Central memory CD8-positive, alpha-beta T cell (primary cell): ENCODE data around the gene PRSS38.
"Not testable (repeated sequence)": the region's sequence is repeated elsewhere in the genome, so short reads cannot be mapped to it uniquely, and the experiment has no call there.

ENCODE experiments used
- ATAC-seq: fragments of 150-1000 bp; cut with Tn5 transposase; replicated peaks from 2 replicates; pipeline ENCODE4 v1.10.0; 2022; ENCODE audit warnings: mild to moderate bottlenecking, moderate FRiP score, moderate number of reproducible peaks; ENCODE audit not compliant: poor library complexity, severe bottlenecking; ENCODE audit errors: extremely low read depth
- DNase-seq, 2 donors: peaks; one replicate each; pipeline ENCODE4 v3.0.0; 2021; ENCODE audit warnings: low spot score in 2 of 2
- H3K27ac Mint-ChIP-seq: one replicate; pipeline ENCODE4 v1.8.0; 2022; ENCODE audit warnings: low read depth, mild to moderate bottlenecking, moderate library complexity, mixed read lengths
- H3K27me3 Mint-ChIP-seq: one replicate; pipeline ENCODE4 v1.8.0; 2022; ENCODE audit warnings: mixed read lengths
- H3K36me3 Mint-ChIP-seq: one replicate; pipeline ENCODE4 v1.8.0; 2022; ENCODE audit warnings: mild to moderate bottlenecking, moderate library complexity, mixed read lengths; ENCODE audit not compliant: insufficient read depth
- H3K4me1 Mint-ChIP-seq: one replicate; pipeline ENCODE4 v1.8.0; 2022; ENCODE audit warnings: mixed read lengths
- H3K4me3 Mint-ChIP-seq: one replicate; pipeline ENCODE4 v1.8.0; 2022; ENCODE audit warnings: mild to moderate bottlenecking, moderate library complexity, mixed read lengths
- H3K9me3 Mint-ChIP-seq: one replicate; pipeline ENCODE4 v1.8.0; 2022; ENCODE audit warnings: mixed read lengths

Gene PRSS38

GRCh38 chr1:227846265-227846858, 30.9 kb downstream of the PRSS38 start:
- no peak for DNase-seq

DNA sequence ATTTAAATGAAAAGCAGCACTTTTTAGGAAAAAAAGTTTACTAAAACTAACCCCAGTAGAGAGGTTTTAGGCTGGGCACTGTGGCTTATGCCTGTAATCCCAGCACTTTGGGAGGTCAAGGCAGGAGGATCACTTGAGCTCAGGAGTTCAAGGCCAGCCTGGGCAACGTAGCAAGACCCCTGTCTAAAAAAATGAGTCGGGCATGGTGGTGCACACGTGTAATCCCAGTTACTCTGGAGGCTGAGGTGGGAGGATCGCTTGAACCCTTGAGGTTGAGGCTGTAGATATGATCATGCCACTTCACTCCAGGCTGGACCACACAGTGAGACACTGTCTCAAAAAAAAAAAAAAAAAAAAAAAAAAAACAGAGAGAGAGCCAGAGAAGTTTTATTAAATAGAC, 31.6 kb downstream of the PRSS38 start:
- not testable (repeated sequence) for H3K4me3 Mint-ChIP-seq, H3K36me3 Mint-ChIP-seq, ATAC-seq, H3K4me1 Mint-ChIP-seq, DNase-seq, H3K27me3 Mint-ChIP-seq, H3K27ac Mint-ChIP-seq
- H3K9me3 Mint-ChIP-seq: peaks cover 12% of the 10 kb centered on the region

More at GRCh38 chr1:227846265-227846858, 30.9 kb downstream of the PRSS38 start:
- H3K9me3 Mint-ChIP-seq: peaks cover 12% of the 10 kb centered on the region
- H3K27me3 Mint-ChIP-seq: no peaks in the 10 kb centered on the region
- peaks cover 2% of the 10 kb centered on the region for H3K36me3 Mint-ChIP-seq
- no peak overlapping the region for H3K4me3 Mint-ChIP-seq
- H3K27ac Mint-ChIP-seq: no peak overlapping the region
- no peak for ATAC-seq
- no peaks in the 10 kb centered on the region for H3K4me1 Mint-ChIP-seq

GRCh38 chr1:227848430-227848932, 33.0 kb downstream of the PRSS38 start:
- DNase-seq: no peak
- Mint-ChIP-seq H3K36me3 (peaks cover 2% of the 10 kb centered on the region), H3K27me3 (peaks cover 16% of the 10 kb centered on the region), H3K4me3 (no peak overlapping the region), H3K27ac (no peak overlapping the region), H3K9me3 (peaks cover 12% of the 10 kb centered on the region), H3K4me1 (no peaks in the 10 kb centered on the region)
- no peak for ATAC-seq

DNA sequence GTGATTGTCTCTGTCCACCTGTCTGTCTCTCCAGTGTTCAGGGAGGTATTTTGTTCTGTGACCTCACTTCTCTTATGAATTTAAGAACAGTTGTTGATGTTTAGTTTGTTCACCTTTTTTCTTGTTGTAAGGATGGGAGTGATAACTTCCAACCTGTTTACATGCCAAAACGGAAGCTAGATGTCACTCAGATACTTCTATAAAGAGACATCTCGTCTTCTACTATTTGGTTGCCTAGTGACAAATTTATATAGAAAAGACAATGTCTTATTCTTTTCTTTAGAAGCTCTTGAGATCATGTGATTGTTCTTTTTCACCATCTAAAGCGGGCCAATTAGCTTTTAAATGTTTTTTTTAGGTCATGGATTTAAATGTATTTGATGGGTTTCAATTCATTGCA, 33.8 kb downstream of the PRSS38 start:
- no peaks in the 10 kb centered on the region for H3K4me1 Mint-ChIP-seq
- no peak overlapping the region for H3K4me3 Mint-ChIP-seq
- ATAC-seq: no peak
- H3K36me3 Mint-ChIP-seq: peaks cover 1% of the 10 kb centered on the region
- H3K9me3 Mint-ChIP-seq: peaks cover 12% of the 10 kb centered on the region
- DNase-seq: no peak
- H3K27me3 Mint-ChIP-seq: peaks cover 24% of the 10 kb centered on the region
- H3K27ac Mint-ChIP-seq: no peak overlapping the region

- no peak for DNase-seq
- Mint-ChIP-seq H3K36me3 (no peaks in the 10 kb centered on the region), H3K27ac (no peak overlapping the region), H3K27me3 (peaks cover 24% of the 10 kb centered on the region), H3K9me3 (no peaks in the 10 kb centered on the region), H3K4me1 (no peaks in the 10 kb centered on the region), H3K4me3 (no peak overlapping the region)
- ATAC-seq: no peak
Observed at GRCh38 chr1:227854189-227854588, 38.7 kb downstream of the PRSS38 start.

- Mint-ChIP-seq H3K36me3 (no peaks in the 10 kb centered on the region), H3K9me3 (no peaks in the 10 kb centered on the region), H3K4me1 (peaks cover 6% of the 10 kb centered on the region), H3K27ac (no peak overlapping the region), H3K4me3 (no peak overlapping the region), H3K27me3 (peaks cover 24% of the 10 kb centered on the region)
- DNase-seq: no peak
- ATAC-seq: no peak
Observed at GRCh38 chr1:227855687-227856086, 40.2 kb downstream of the PRSS38 start.

DNA sequence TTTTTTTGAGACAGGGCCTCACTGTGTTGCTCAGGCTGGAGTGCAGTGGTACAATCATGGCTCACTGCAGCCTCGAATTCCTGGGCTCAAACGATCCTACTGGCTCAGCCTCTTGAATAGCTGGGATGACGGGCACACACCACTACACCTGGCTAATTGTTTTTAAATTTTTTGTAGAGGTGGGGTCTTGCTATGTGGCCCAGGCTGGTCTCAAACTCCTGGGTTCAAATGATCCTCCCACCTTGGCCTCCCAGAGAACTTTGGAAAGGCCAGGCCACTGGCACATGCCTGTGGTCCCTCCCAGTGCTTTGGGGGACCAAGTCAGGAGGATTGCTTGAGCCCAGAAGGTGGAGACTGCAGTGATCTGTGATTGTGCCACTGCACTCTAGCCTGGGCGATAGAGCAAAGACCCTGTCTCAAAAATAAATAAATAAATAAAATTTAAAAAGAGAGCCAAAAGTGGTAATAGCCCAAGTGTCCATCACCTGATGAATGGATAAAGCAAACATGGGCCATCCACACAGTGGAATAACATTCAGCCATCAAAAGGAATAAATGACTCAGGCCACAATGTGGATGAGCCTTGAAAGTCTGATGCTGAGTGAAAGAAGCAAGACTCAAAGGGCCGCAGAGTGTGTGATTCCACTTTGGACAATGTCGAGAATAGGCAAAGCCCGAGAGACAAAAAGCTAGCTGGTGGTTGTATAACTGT, 40.8 kb downstream of the PRSS38 start:
- ATAC-seq: no peak

GRCh38 chr1:227864882-227865281, 49.4 kb downstream of the PRSS38 start:
- peaks cover 15% of the 10 kb centered on the region for H3K4me1 Mint-ChIP-seq
- no peaks in the 10 kb centered on the region for H3K36me3 Mint-ChIP-seq
- H3K27me3 Mint-ChIP-seq: no peaks in the 10 kb centered on the region
- no peak for ATAC-seq
- no peak overlapping the region for H3K4me3 Mint-ChIP-seq
- DNase-seq: no peak
- H3K27ac Mint-ChIP-seq: no peak overlapping the region
- H3K9me3 Mint-ChIP-seq: peaks cover 6% of the 10 kb centered on the region

More for the DNA sequence above, 40.8 kb downstream of the PRSS38 start:
- H3K27me3 Mint-ChIP-seq: peaks cover 24% of the 10 kb centered on the region
- H3K9me3 Mint-ChIP-seq: no peaks in the 10 kb centered on the region
- DNase-seq: no peak
- peaks cover 6% of the 10 kb centered on the region for H3K4me1 Mint-ChIP-seq
- H3K36me3 Mint-ChIP-seq: no peaks in the 10 kb centered on the region
- H3K27ac Mint-ChIP-seq: no peak overlapping the region
- no peak overlapping the region for H3K4me3 Mint-ChIP-seq

- peaks cover 15% of the 10 kb centered on the region for H3K27me3 Mint-ChIP-seq
- H3K36me3 Mint-ChIP-seq: no peaks in the 10 kb centered on the region
- ATAC-seq (no peak), DNase-seq (no peak)
- H3K4me1 Mint-ChIP-seq: peaks cover 21% of the 10 kb centered on the region
- H3K9me3 Mint-ChIP-seq: peaks cover 5% of the 10 kb centered on the region
- H3K27ac Mint-ChIP-seq: no peak overlapping the region
- H3K4me3 Mint-ChIP-seq: peak overlapping the region; percentile 45
Observed at GRCh38 chr1:227869279-227869842, 53.9 kb downstream of the PRSS38 start.

GRCh38 chr1:227869851-227870305, 54.4 kb downstream of the PRSS38 start:
- peak overlapping the region; percentile 45 for H3K4me3 Mint-ChIP-seq
- H3K27ac Mint-ChIP-seq: no peak overlapping the region
- ATAC-seq: peak; percentile 40
- peaks cover 21% of the 10 kb centered on the region for H3K4me1 Mint-ChIP-seq
- no peak for DNase-seq
- H3K27me3 Mint-ChIP-seq: peaks cover 21% of the 10 kb centered on the region
- no peaks in the 10 kb centered on the region for H3K9me3 Mint-ChIP-seq
- H3K36me3 Mint-ChIP-seq: no peaks in the 10 kb centered on the region

DNA sequence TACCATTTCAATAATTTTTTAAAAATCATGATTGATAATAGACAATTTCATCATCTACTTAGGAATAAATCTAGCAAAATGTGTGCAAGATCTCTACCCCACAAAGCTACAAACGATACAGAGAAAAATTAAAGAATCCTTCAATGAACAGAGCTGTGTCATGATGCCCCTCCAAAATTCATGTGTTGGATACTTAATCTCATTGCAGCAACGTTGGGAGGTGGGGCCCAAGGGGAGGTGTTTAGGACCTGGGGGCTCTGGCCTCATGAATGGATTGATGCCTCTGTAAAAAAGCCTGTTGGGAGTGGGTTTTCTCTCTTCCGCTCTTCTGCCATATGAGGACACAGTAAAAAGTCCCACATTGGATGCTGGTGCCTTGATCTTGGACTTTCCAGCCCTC, 54.9 kb downstream of the PRSS38 start:
- H3K27me3 Mint-ChIP-seq: peaks cover 25% of the 10 kb centered on the region
- H3K4me1 Mint-ChIP-seq: peaks cover 21% of the 10 kb centered on the region
- no peak overlapping the region for H3K27ac Mint-ChIP-seq
- no peaks in the 10 kb centered on the region for H3K9me3 Mint-ChIP-seq
- peak overlapping the region; percentile 45 for H3K4me3 Mint-ChIP-seq
- DNase-seq: no peak
- no peaks in the 10 kb centered on the region for H3K36me3 Mint-ChIP-seq
- no peak for ATAC-seq

DNA sequence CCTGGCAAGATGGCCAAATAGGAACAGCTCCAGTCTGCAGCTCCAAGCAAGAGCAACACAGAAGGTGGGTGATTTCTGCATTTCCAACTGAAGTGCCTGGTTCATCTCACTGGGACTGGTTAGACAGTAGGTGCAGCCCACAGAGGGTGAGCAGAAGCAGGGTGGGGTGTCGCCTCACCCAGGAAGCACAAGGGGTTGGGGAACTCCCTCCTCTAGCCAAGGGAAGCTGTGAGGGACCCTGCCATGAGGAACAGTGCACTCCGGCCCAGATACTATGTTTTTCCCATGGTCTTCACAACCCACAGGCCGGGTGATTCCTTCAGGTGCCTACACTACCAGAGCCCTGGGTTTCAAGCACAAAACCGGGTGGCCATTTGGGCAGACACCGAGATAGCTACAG, 56.4 kb downstream of the PRSS38 start:
- not testable (repeated sequence) for ATAC-seq, H3K4me3 Mint-ChIP-seq, H3K9me3 Mint-ChIP-seq, H3K27ac Mint-ChIP-seq, H3K36me3 Mint-ChIP-seq, DNase-seq
- Mint-ChIP-seq H3K4me1 (peaks cover 21% of the 10 kb centered on the region), H3K27me3 (peaks cover 27% of the 10 kb centered on the region)

DNA sequence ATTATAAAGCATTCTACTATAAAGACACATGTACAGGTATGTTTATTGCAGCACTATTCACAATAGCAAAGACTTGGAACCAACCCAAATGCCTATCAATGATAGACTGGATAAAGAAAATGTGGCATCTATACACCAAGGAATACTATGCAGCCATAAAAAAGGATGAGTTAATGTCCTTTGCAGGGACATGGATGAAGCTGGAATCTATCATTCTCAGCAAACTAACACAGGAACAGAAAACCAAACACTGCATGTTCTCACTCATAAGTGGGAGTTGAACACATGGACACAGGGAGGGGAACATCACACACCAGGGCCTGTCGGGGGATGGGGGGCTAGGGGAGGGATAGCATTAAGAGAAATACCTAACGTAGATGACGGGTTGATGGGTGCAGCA, 62.3 kb downstream of the PRSS38 start:
- H3K9me3 Mint-ChIP-seq, DNase-seq: not testable (repeated sequence)

More for the DNA sequence above, 62.3 kb downstream of the PRSS38 start:
- H3K4me1 Mint-ChIP-seq, H3K27ac Mint-ChIP-seq, H3K4me3 Mint-ChIP-seq, ATAC-seq, H3K36me3 Mint-ChIP-seq: not testable (repeated sequence)
- peaks cover 27% of the 10 kb centered on the region for H3K27me3 Mint-ChIP-seq
